Neural cell (in vitro differentiated cells): ENCODE data around the gene GTF2I. TPM values are rescaled to one million over a fixed set of nuclear protein-coding genes. Genes with fewer than 3 reads are reported as not detected.

ENCODE experiments used
- H2AFZ ChIP-seq: fragments of 200-600, 300-800 bp; sonication (generic), shearing (Covaris generic); 2 replicates; pipeline ENCODE4 v1.6.0; 2014; ENCODE audit warnings: low read depth, mild to moderate bottlenecking, antibody characterized with exemption, low read length, moderate library complexity
- H3F3A ChIP-seq: fragments of 200-600 bp; shearing (Covaris generic); 2 replicates; pipeline ENCODE4 v1.6.1; 2016; ENCODE audit warnings: mild to moderate bottlenecking, moderate library complexity, mixed read lengths, antibody characterized with exemption, low read length; ENCODE audit not compliant: insufficient read depth, poor library complexity, severe bottlenecking
- H3K27ac ChIP-seq: fragments of 200-600, 300-800 bp; sonication (generic), shearing (Covaris generic); 2 replicates; pipeline ENCODE4 v1.5.1; 2014; ENCODE audit warnings: mild to moderate bottlenecking, low read length, moderate library complexity
- H3K27me3 ChIP-seq: fragments of 300-800, 200-600 bp; sonication (generic), shearing (Covaris generic); 2 replicates; pipeline ENCODE4 v1.6.0; 2014; ENCODE audit warnings: mild to moderate bottlenecking, low read depth, low read length, moderate library complexity; ENCODE audit not compliant: insufficient read depth
- H3K36me3 ChIP-seq: fragments of 300-800, 200-600 bp; sonication (generic), shearing (Covaris generic); 2 replicates; pipeline ENCODE4 v1.5.1; 2014; ENCODE audit warnings: mild to moderate bottlenecking, antibody characterized with exemption, low read length, moderate library complexity; ENCODE audit not compliant: insufficient read depth
- H3K4me2 ChIP-seq: fragments of 300-800, 200-600 bp; sonication (generic), shearing (Covaris generic); 2 replicates; pipeline ENCODE4 v1.6.0; 2014; ENCODE audit warnings: mild to moderate bottlenecking, low read length
- H3K4me3 ChIP-seq: fragments of 300-800, 200-600 bp; sonication (generic), shearing (Covaris generic); 2 replicates; pipeline ENCODE4 v1.5.1; 2014; ENCODE audit warnings: mild to moderate bottlenecking, low read length, moderate library complexity
- H3K79me2 ChIP-seq: fragments of 200-600 bp; shearing (Covaris generic); replicated peaks from 2 replicates; pipeline ENCODE4 v1.6.0; 2014; ENCODE audit warnings: mild to moderate bottlenecking, low read length, moderate library complexity; ENCODE audit not compliant: insufficient read depth
- H3K9ac ChIP-seq: fragments of 300-800, 200-600 bp; sonication (generic), shearing (Covaris generic); 2 replicates; pipeline ENCODE4 v1.6.1; 2016; ENCODE audit warnings: mild to moderate bottlenecking, low read length, mixed read lengths
- H3K9me2 ChIP-seq: fragments of 200-600 bp; shearing (Covaris generic); 2 replicates; pipeline ENCODE4 v1.6.1; 2016; ENCODE audit warnings: mild to moderate bottlenecking, low read length, mixed read lengths; ENCODE audit not compliant: insufficient read depth
- H3K9me3 ChIP-seq: fragments of 200-600, 300-800 bp; sonication (generic), shearing (Covaris generic); 2 replicates; pipeline ENCODE4 v1.6.1; 2016; ENCODE audit warnings: mild to moderate bottlenecking, mixed run types, low read length, moderate library complexity, mixed read lengths
- H4K20me1 ChIP-seq: fragments of 200-600 bp; shearing (Covaris generic); 2 replicates; pipeline ENCODE4 v1.6.1; 2016; ENCODE audit warnings: mild to moderate bottlenecking, mixed run types; ENCODE audit not compliant: insufficient read depth
- EP300 ChIP-seq: fragments of 450-650 bp; conservative IDR thresholded peaks from 2 replicates; pipeline ENCODE4 v1.6.1; 2014; ENCODE audit warnings: antibody characterized with exemption, mild to moderate bottlenecking, moderate library complexity; ENCODE audit not compliant: poor library complexity, severe bottlenecking
- EZH2 ChIP-seq: fragments of 200-600, 300-800 bp; shearing (Covaris generic), sonication (generic); IDR thresholded peaks from 2 replicates; pipeline ENCODE4 v1.6.1; 2014; ENCODE audit warnings: antibody characterized with exemption, low read length, borderline replicate concordance, mild to moderate bottlenecking; ENCODE audit not compliant: insufficient read depth, poor library complexity, severe bottlenecking
- MXI1 ChIP-seq: fragments of 450-650 bp; conservative IDR thresholded peaks from 2 replicates; pipeline ENCODE4 v1.6.1; 2014; ENCODE audit warnings: antibody characterized with exemption, mild to moderate bottlenecking; ENCODE audit not compliant: poor library complexity, severe bottlenecking
- POLR2AphosphoS5 ChIP-seq: IDR thresholded peaks from 2 replicates; pipeline ENCODE4 v1.6.1; 2012
- RAD21 ChIP-seq: fragments of 450-650 bp; conservative IDR thresholded peaks from 2 replicates; pipeline ENCODE4 v1.6.1; 2014; ENCODE audit warnings: antibody characterized with exemption, mild to moderate bottlenecking, moderate library complexity
- SMC3 ChIP-seq: fragments of 450-650 bp; conservative IDR thresholded peaks from 2 replicates; pipeline ENCODE4 v1.6.1; 2014; ENCODE audit warnings: antibody characterized with exemption, mild to moderate bottlenecking, moderate library complexity; ENCODE audit not compliant: poor library complexity
- TAF1 ChIP-seq: IDR thresholded peaks from 2 replicates; pipeline ENCODE4 v1.6.1; 2012; ENCODE audit warnings: low read depth
- polyA plus RNA-seq: library from polyadenylated mRNA; depleted of rRNA; stranded (reverse); fragments of >200 nt; gene quantifications from 2 replicates; pipeline ENCODE4 v1.2.3, GENCODE V29; 2014
- TF ChIP-seq, protein P1 (sequence below): IDR thresholded peaks from 2 replicates; pipeline ENCODE4 v1.6.1; 2012; ENCODE audit warnings: borderline replicate concordance
- TF ChIP-seq, protein P2 (sequence below): fragments of 450-650 bp; IDR thresholded peaks from 2 replicates; pipeline ENCODE4 v1.5.1; 2014; ENCODE audit warnings: antibody characterized with exemption, mild to moderate bottlenecking, moderate library complexity; ENCODE audit not compliant: poor library complexity, severe bottlenecking

The GTF2I gene
- polyA plus RNA-seq, 1 donor from 2014 or later = 274 TPM

DNA sequence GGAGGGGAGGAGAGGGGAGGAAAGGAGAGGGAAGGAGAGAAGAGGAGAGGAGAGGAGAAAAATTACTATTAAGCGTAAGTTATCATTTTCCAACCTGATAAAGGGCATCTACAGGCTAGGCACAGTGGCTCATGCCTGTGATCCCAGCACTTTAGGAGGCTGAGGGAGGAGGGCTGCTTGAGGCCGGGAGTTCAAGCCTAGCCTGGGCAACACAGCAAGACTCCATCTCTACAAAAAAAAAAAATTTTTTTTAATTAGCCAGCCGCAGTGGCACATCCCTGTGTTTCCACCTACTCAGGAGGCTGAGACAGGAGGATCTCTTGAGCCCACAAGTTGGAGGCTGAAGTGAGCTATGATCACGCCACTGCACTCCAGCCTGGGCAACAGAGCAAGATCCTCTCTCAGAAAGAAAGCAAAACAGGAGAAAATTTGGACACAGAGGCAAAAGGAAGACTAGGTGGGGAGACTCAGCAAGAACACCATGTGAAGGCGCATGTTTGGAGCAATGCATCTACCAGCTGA is 35.2 kb upstream of the GTF2I start:
- Histone ChIP-seq H3F3A (no peaks in the 10 kb centered on the region), H3K4me2 (no peak overlapping the region), H3K4me3 (no peak overlapping the region), H3K36me3 (no peaks in the 10 kb centered on the region), H3K79me2 (no peaks in the 10 kb centered on the region), H2AFZ (no peak overlapping the region), H3K9me3 (no peaks in the 10 kb centered on the region), H3K9ac (no peak overlapping the region), H3K27me3 (no peaks in the 10 kb centered on the region), H3K27ac (no peak overlapping the region), H3K9me2 (no peaks in the 10 kb centered on the region), H4K20me1 (no peaks in the 10 kb centered on the region)
- TF ChIP-seq RAD21 = no peak
- TF ChIP-seq SMC3 = no peak
- TF ChIP-seq EP300 = no peak
- TF ChIP-seq MXI1 = no peak
- TF ChIP-seq, protein P1, sequence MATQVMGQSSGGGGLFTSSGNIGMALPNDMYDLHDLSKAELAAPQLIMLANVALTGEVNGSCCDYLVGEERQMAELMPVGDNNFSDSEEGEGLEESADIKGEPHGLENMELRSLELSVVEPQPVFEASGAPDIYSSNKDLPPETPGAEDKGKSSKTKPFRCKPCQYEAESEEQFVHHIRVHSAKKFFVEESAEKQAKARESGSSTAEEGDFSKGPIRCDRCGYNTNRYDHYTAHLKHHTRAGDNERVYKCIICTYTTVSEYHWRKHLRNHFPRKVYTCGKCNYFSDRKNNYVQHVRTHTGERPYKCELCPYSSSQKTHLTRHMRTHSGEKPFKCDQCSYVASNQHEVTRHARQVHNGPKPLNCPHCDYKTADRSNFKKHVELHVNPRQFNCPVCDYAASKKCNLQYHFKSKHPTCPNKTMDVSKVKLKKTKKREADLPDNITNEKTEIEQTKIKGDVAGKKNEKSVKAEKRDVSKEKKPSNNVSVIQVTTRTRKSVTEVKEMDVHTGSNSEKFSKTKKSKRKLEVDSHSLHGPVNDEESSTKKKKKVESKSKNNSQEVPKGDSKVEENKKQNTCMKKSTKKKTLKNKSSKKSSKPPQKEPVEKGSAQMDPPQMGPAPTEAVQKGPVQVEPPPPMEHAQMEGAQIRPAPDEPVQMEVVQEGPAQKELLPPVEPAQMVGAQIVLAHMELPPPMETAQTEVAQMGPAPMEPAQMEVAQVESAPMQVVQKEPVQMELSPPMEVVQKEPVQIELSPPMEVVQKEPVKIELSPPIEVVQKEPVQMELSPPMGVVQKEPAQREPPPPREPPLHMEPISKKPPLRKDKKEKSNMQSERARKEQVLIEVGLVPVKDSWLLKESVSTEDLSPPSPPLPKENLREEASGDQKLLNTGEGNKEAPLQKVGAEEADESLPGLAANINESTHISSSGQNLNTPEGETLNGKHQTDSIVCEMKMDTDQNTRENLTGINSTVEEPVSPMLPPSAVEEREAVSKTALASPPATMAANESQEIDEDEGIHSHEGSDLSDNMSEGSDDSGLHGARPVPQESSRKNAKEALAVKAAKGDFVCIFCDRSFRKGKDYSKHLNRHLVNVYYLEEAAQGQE = no peak
- TF ChIP-seq POLR2AphosphoS5 = no peak
- TF ChIP-seq, protein P2, sequence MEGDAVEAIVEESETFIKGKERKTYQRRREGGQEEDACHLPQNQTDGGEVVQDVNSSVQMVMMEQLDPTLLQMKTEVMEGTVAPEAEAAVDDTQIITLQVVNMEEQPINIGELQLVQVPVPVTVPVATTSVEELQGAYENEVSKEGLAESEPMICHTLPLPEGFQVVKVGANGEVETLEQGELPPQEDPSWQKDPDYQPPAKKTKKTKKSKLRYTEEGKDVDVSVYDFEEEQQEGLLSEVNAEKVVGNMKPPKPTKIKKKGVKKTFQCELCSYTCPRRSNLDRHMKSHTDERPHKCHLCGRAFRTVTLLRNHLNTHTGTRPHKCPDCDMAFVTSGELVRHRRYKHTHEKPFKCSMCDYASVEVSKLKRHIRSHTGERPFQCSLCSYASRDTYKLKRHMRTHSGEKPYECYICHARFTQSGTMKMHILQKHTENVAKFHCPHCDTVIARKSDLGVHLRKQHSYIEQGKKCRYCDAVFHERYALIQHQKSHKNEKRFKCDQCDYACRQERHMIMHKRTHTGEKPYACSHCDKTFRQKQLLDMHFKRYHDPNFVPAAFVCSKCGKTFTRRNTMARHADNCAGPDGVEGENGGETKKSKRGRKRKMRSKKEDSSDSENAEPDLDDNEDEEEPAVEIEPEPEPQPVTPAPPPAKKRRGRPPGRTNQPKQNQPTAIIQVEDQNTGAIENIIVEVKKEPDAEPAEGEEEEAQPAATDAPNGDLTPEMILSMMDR = no peak
- TF ChIP-seq EZH2 = no peak
- TF ChIP-seq TAF1 = no peak

DNA sequence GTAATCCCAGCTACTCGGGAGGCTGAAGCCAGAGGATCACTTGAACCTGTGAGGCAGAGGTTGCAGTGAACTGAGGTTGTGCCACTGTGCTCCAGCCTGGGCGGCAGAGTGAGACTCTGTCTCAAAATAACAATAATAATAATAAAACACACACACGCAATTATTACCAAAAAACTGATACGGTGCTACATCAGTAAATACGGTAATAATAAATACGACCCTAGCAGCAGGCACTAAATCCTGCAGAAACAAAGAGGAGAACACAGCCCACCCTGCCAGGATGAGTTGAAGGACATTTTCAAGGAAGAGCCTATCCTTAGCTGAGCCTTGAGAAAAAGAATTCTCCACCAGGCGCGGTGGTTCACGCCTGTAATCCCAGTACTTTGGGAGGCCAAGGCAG is 34.4 kb upstream of the GTF2I start:
- H3K4me3 ChIP-seq = no peak overlapping the region
- H3K4me2 ChIP-seq = no peak overlapping the region
- H3K9ac ChIP-seq = no peak overlapping the region
- H2AFZ ChIP-seq = no peak overlapping the region
- no peak overlapping the region for H3K27ac ChIP-seq
- H3K9me3 ChIP-seq = no peaks in the 10 kb centered on the region
- no peaks in the 10 kb centered on the region for H3K79me2 ChIP-seq
- no peaks in the 10 kb centered on the region for H3F3A ChIP-seq
- no peaks in the 10 kb centered on the region for H4K20me1 ChIP-seq
- TF ChIP-seq, protein P1 = no peak
- TF ChIP-seq SMC3 (no peak), TAF1 (no peak), EP300 (no peak), RAD21 (no peak), MXI1 (no peak), POLR2AphosphoS5 (no peak)
- TF ChIP-seq, protein P2 = no peak
- H3K9me2 ChIP-seq = no peaks in the 10 kb centered on the region
- no peaks in the 10 kb centered on the region for H3K27me3 ChIP-seq
- no peaks in the 10 kb centered on the region for H3K36me3 ChIP-seq
